Mammary epithelial cell (primary cell): ENCODE results near the gene PLBD2.

Experiments used
- CTCF ChIP-seq, 2 donors: IDR thresholded peaks in 1 of 2; conservative IDR thresholded peaks in 1 of 2; 2 replicates each; pipeline ENCODE4 v1.5.1; 2011 to 2012; ENCODE audit warnings: inconsistent platforms in 2 of 2, low read length in 2 of 2, mild to moderate bottlenecking in 2 of 2, control low read depth in 1 of 2, low read depth in 1 of 2; ENCODE audit not compliant: insufficient read depth in 1 of 2; ENCODE audit errors: extremely low read depth in 1 of 2
- EZH2 ChIP-seq: IDR thresholded peaks from 2 replicates; pipeline ENCODE4 v1.6.1; 2012; ENCODE audit warnings: low read length, inconsistent platforms, borderline replicate concordance

- TF ChIP-seq CTCF (conservative IDR thresholded peaks at IDR 0.05 in 1 of 2, IDR thresholded peaks at IDR 0.05 in 1 of 2; ENCODE audit: extremely low read depth in 1 of 2, insufficient read depth in 1 of 2, low read depth in 1 of 2, low read length in 2 of 2) (no peak), EZH2 (no peak)
These were observed 32.5 kb upstream of the PLBD2 start for GRCh38 chr12:113325916-113326315.
